ENCODE results near the gene GRPR. TPM values are rescaled to one million over a fixed set of nuclear protein-coding genes. Genes with fewer than 3 reads are reported as not detected.
"Not testable (repeated sequence)": the region's sequence is repeated elsewhere in the genome, so short reads cannot be mapped to it uniquely, and the experiment has no call there.

The GRPR gene
- total RNA-seq, 4 donors from 2014 or later, result not detected

- WGBS, 2 donors, result 70 to 75% methylated on average over 3 to 4 of the region's 4 CpGs
- Histone ChIP-seq H3K27me3 (peaks cover 0 to 3% (median 0%) of the 10 kb centered on the region in 4 donors), H3K4me3 (no peak overlapping the region), H3K36me3 (no peaks in the 10 kb centered on the region), H3K4me1 (no peaks in the 10 kb centered on the region), H3K27ac (no peak overlapping the region), H3K9me3 (no peaks in the 10 kb centered on the region)
- TF ChIP-seq, protein P1, sequence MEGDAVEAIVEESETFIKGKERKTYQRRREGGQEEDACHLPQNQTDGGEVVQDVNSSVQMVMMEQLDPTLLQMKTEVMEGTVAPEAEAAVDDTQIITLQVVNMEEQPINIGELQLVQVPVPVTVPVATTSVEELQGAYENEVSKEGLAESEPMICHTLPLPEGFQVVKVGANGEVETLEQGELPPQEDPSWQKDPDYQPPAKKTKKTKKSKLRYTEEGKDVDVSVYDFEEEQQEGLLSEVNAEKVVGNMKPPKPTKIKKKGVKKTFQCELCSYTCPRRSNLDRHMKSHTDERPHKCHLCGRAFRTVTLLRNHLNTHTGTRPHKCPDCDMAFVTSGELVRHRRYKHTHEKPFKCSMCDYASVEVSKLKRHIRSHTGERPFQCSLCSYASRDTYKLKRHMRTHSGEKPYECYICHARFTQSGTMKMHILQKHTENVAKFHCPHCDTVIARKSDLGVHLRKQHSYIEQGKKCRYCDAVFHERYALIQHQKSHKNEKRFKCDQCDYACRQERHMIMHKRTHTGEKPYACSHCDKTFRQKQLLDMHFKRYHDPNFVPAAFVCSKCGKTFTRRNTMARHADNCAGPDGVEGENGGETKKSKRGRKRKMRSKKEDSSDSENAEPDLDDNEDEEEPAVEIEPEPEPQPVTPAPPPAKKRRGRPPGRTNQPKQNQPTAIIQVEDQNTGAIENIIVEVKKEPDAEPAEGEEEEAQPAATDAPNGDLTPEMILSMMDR (IDR thresholded peaks at IDR 0.05), result no peak
- no peak for TF ChIP-seq POLR2A (IDR thresholded peaks at IDR 0.05)
- intact Hi-C loops (cut with DNase I), result no loop called here
- no peak for DNase-seq
These were observed 18.3 kb downstream of the GRPR start for GRCh38 chrX:16141422-16142245.

GRCh38 chrX:16142246-16142558, 18.8 kb downstream of the GRPR start:
- Histone ChIP-seq H3K4me3 (no peak overlapping the region), H3K4me1 (no peaks in the 10 kb centered on the region), H3K36me3 (no peaks in the 10 kb centered on the region), H3K27ac (no peak overlapping the region), H3K27me3 (peaks cover 0 to 3% (median 0%) of the 10 kb centered on the region in 4 donors), H3K9me3 (no peaks in the 10 kb centered on the region)
- intact Hi-C loops (cut with DNase I), result no loop called here
- TF ChIP-seq POLR2A (IDR thresholded peaks at IDR 0.05), result no peak
- TF ChIP-seq, protein P1 (IDR thresholded peaks at IDR 0.05), result no peak
- DNase-seq, result no peak

DNA sequence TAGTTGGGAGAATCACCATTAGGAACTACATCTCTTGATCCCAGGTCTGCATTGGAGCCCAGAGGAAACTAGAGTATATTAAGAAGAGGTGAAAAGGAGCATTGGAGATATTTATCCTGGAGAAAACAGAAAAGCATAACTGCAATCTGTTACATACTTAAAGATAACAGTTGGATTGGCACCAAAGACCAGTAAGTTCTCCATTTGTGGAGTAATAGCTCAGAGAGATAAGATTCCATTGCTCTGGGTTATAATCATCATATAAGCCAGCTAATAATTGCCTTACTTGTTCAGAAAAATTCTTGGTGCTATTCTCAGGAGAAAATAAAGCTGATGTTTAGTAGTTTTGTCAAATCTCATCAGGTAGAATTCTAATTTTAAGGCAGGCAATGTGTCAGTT, 20.6 kb downstream of the GRPR start:
- Histone ChIP-seq H3K36me3 (no peaks in the 10 kb centered on the region), H3K27me3 (no peaks in the 10 kb centered on the region), H3K4me1 (no peaks in the 10 kb centered on the region), H3K27ac (no peak overlapping the region), H3K4me3 (no peak overlapping the region), H3K9me3 (no peaks in the 10 kb centered on the region)
- intact Hi-C loops (cut with DNase I), result no loop called here
- TF ChIP-seq, protein P1 (IDR thresholded peaks at IDR 0.05), result no peak
- no peak for DNase-seq

DNA sequence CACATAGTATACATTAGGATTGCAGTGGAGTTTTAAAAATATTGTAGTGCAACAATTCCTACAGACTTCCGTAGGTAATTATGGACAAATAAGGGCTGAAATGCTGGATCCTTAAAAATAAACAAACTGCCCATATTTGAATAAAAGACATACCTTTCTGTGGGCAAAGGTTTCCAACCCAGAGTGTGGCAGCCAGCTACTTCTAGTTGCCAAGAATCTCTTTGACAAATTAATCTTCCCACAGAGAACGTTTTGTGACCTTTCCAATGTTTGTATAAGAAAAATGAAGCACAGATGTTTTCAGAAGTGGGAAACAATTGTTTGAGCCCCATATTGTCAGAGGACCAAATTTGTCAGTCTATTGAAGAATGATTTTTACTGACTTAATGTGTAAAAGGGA, 21.1 kb downstream of the GRPR start:
- Histone ChIP-seq H3K27ac (no peak overlapping the region), H3K36me3 (no peaks in the 10 kb centered on the region), H3K4me1 (no peaks in the 10 kb centered on the region), H3K4me3 (no peak overlapping the region), H3K27me3 (no peaks in the 10 kb centered on the region), H3K9me3 (no peaks in the 10 kb centered on the region)
- no peak for TF ChIP-seq POLR2A (IDR thresholded peaks at IDR 0.05)
- TF ChIP-seq, protein P1 (IDR thresholded peaks at IDR 0.05), result no peak
- WGBS, 2 donors, result 11 to 28% methylated on average over 2 of the region's 2 CpGs
- no peak for DNase-seq
- intact Hi-C loops (cut with DNase I), result no loop called here

GRCh38 chrX:16145093-16145492, 21.7 kb downstream of the GRPR start:
- H3K27ac ChIP-seq; DNase-seq; intact Hi-C loops (cut with DNase I); H3K4me3 ChIP-seq; H3K9me3 ChIP-seq; H3K4me1 ChIP-seq; H3K36me3 ChIP-seq; H3K27me3 ChIP-seq: not testable (repeated sequence)
- 42 to 43% methylated on average over 1 of the region's 1 CpG for WGBS, 2 donors

DNA sequence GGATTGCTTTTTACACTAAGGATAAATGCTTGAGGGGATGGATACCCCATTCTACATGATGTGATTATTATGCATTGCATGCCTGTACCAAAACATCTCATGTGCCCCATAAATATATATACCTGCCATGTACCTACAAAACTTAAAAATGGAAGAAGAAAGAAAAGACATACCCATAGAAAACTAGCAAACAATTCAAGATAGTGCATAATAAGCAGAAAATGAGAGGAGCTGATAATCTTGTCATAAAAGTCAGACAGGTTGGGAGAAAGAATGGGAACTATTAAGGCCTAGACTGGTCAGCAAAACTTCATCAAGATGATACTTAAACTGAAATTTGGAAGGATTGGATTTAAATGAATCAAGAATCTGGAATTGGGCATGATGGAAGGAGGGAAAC, 22.3 kb downstream of the GRPR start:
- no peaks in the 10 kb centered on the region for H3K4me1 ChIP-seq
- no peaks in the 10 kb centered on the region for H3K9me3 ChIP-seq
- no peaks in the 10 kb centered on the region for H3K36me3 ChIP-seq
- no peaks in the 10 kb centered on the region for H3K27me3 ChIP-seq
- H3K27ac ChIP-seq, result no peak overlapping the region
- DNase-seq, result no peak
- TF ChIP-seq, protein P1 (IDR thresholded peaks at IDR 0.05), result no peak
- no peak for TF ChIP-seq POLR2A (IDR thresholded peaks at IDR 0.05)
- H3K4me3 ChIP-seq, result no peak overlapping the region
- intact Hi-C loops (cut with DNase I), result no loop called here
